ENCODE results near the gene WDFY4. TPM values are rescaled to one million over a fixed set of nuclear protein-coding genes. Genes with fewer than 3 reads are reported as not detected.

Gene WDFY4
- total RNA-seq, 1 donor, result not detected

- no peak for TF ChIP-seq CTCF (IDR thresholded peaks at IDR 0.05; ENCODE audit: insufficient read depth, low read length)
- H3K4me3 ChIP-seq (ENCODE audit: low read depth, low read length), result no peak overlapping the region
- DNase-seq (ENCODE audit: low read depth), result no peak
Measured at GRCh38 chr10:48884179-48885045, 199.7 kb downstream of the WDFY4 start.

- peak; percentile 1 for DNase-seq (ENCODE audit: low read depth)
Measured at GRCh38 chr10:48885376-48885775, 200.7 kb downstream of the WDFY4 start.

GRCh38 chr10:48887982-48888381 is 203.3 kb downstream of the WDFY4 start:
- H3K4me3 ChIP-seq (ENCODE audit: low read depth, low read length), result no peak overlapping the region
- no peak for DNase-seq (ENCODE audit: low read depth)
- TF ChIP-seq CTCF (IDR thresholded peaks at IDR 0.05; ENCODE audit: insufficient read depth, low read length), result no peak

More at GRCh38 chr10:48885376-48885775, 200.7 kb downstream of the WDFY4 start:
- H3K4me3 ChIP-seq (ENCODE audit: low read depth, low read length), result no peak overlapping the region
- no peak for TF ChIP-seq CTCF (IDR thresholded peaks at IDR 0.05; ENCODE audit: insufficient read depth, low read length)

- TF ChIP-seq CTCF (IDR thresholded peaks at IDR 0.05; ENCODE audit: insufficient read depth, low read length), result no peak
- DNase-seq (ENCODE audit: low read depth), result peak; percentile 6
- H3K4me3 ChIP-seq (ENCODE audit: low read depth, low read length), result no peak overlapping the region
Measured at GRCh38 chr10:48890888-48891850, 206.5 kb downstream of the WDFY4 start.

GRCh38 chr10:48894911-48895802 is 210.5 kb downstream of the WDFY4 start:
- no peak for DNase-seq (ENCODE audit: low read depth)
- TF ChIP-seq CTCF (IDR thresholded peaks at IDR 0.05; ENCODE audit: insufficient read depth, low read length), result no peak
- H3K4me3 ChIP-seq (ENCODE audit: low read depth, low read length), result no peak overlapping the region

- DNase-seq (ENCODE audit: low read depth), result no peak
- no peak overlapping the region for H3K4me3 ChIP-seq (ENCODE audit: low read depth, low read length)
- no peak for TF ChIP-seq CTCF (IDR thresholded peaks at IDR 0.05; ENCODE audit: insufficient read depth, low read length)
Measured at GRCh38 chr10:48895803-48896195, 211.1 kb downstream of the WDFY4 start.

Data from fibroblast of the aortic adventitia (primary cell).